ENCODE results near the gene ARHGDIG.

- no peak for TF ChIP-seq CTCF (IDR thresholded peaks at IDR 0.05)
- no peak for TF ChIP-seq POLR2A (IDR thresholded peaks at IDR 0.05)
- TF ChIP-seq EP300 (IDR thresholded peaks at IDR 0.05) = no peak
Observed at GRCh38 chr16:268141-269053, 12.0 kb upstream of the ARHGDIG start.
